ENCODE results near the gene IFITM2. TPM values are rescaled to one million over a fixed set of nuclear protein-coding genes. Genes with fewer than 3 reads are reported as not detected.

The IFITM2 gene
- total and polyA plus RNA-seq, 2 of the 13 experiments (the other 11 are each of a cell fraction or from before 2014, with no cell fraction given) = 13.8 to 267 TPM

DNA sequence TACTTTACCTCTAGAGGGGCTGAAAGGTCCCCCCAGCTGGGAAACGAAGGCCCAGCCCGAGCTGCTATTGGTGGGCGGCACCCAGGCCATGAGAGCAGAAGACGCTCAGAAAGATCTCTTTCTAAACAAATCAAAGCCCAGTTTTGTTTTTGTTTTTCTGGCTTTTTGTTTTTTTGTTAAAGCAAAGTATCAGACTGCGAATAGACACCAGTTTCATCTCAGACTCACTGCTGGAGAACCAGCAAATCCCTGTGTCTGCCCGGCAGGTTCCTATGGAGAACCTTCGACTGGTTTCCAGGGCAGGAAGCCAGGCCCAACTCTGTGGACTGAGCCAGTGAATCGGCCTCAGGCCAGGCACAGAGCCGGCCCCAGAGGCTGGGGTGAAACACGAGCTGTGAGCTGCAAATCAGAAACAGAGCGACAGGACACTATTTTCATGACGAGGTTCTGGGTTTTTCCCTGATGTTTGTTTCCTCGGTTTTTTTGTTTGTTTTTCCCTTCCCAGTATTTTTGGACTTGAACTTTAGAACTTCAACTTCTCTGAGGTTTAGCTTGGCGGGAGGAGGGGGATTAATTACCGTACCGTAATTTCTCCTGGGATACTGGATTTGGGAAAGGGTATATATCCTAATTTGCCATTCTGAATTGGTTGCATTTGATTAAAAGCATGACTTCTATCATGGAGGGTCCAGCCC is 45.7 kb downstream of the IFITM2 start (continued):
- TF ChIP-seq SNAI1 (CRISPR knock-in tag; IDR thresholded peaks at IDR 0.05; ENCODE audit: borderline replicate concordance) (peak; percentile 61; the same call in 1 of the 2 replicates), ZNF530 (CRISPR knock-in tag; IDR thresholded peaks at IDR 0.05; ENCODE audit: low read depth) (no peak), DBP (CRISPR knock-in tag; IDR thresholded peaks at IDR 0.05; ENCODE audit: not compliant biosample characterization) (no peak), ZNF547 (CRISPR knock-in tag; IDR thresholded peaks at IDR 0.05) (no peak), ZNF253 (CRISPR knock-in tag; IDR thresholded peaks at IDR 0.05; ENCODE audit: borderline replicate concordance) (0 out of 2 replicates have a peak, but pooled peaks have one; percentile 71), RNF2 (conservative IDR thresholded peaks at IDR 0.05; ENCODE audit: low read depth) (peak; percentile 62; the same call in 1 of the 2 replicates), AGO2 (optimal IDR thresholded peaks at IDR 0.05; ENCODE audit: low read depth, low read length) (no peak), ZNF788 (CRISPR knock-in tag; IDR thresholded peaks at IDR 0.05; ENCODE audit: borderline replicate concordance) (no peak; the same call in 1 of the 2 replicates), ZKSCAN5 (CRISPR knock-in tag; IDR thresholded peaks at IDR 0.05) (no peak), BCL6 (CRISPR knock-in tag; IDR thresholded peaks at IDR 0.05) (peak; percentile 83), ZNF883 (CRISPR knock-in tag; IDR thresholded peaks at IDR 0.05; ENCODE audit: not compliant biosample characterization) (no peak), ZNF598 (CRISPR knock-in tag; IDR thresholded peaks at IDR 0.05; ENCODE audit: borderline replicate concordance) (no peak), CENPX (CRISPR knock-in tag; IDR thresholded peaks at IDR 0.05) (no peak)
- TF ChIP-seq, protein P1, sequence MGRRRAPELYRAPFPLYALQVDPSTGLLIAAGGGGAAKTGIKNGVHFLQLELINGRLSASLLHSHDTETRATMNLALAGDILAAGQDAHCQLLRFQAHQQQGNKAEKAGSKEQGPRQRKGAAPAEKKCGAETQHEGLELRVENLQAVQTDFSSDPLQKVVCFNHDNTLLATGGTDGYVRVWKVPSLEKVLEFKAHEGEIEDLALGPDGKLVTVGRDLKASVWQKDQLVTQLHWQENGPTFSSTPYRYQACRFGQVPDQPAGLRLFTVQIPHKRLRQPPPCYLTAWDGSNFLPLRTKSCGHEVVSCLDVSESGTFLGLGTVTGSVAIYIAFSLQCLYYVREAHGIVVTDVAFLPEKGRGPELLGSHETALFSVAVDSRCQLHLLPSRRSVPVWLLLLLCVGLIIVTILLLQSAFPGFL (CRISPR knock-in tag; IDR thresholded peaks at IDR 0.05) = no peak
- TF ChIP-seq, protein P2, sequence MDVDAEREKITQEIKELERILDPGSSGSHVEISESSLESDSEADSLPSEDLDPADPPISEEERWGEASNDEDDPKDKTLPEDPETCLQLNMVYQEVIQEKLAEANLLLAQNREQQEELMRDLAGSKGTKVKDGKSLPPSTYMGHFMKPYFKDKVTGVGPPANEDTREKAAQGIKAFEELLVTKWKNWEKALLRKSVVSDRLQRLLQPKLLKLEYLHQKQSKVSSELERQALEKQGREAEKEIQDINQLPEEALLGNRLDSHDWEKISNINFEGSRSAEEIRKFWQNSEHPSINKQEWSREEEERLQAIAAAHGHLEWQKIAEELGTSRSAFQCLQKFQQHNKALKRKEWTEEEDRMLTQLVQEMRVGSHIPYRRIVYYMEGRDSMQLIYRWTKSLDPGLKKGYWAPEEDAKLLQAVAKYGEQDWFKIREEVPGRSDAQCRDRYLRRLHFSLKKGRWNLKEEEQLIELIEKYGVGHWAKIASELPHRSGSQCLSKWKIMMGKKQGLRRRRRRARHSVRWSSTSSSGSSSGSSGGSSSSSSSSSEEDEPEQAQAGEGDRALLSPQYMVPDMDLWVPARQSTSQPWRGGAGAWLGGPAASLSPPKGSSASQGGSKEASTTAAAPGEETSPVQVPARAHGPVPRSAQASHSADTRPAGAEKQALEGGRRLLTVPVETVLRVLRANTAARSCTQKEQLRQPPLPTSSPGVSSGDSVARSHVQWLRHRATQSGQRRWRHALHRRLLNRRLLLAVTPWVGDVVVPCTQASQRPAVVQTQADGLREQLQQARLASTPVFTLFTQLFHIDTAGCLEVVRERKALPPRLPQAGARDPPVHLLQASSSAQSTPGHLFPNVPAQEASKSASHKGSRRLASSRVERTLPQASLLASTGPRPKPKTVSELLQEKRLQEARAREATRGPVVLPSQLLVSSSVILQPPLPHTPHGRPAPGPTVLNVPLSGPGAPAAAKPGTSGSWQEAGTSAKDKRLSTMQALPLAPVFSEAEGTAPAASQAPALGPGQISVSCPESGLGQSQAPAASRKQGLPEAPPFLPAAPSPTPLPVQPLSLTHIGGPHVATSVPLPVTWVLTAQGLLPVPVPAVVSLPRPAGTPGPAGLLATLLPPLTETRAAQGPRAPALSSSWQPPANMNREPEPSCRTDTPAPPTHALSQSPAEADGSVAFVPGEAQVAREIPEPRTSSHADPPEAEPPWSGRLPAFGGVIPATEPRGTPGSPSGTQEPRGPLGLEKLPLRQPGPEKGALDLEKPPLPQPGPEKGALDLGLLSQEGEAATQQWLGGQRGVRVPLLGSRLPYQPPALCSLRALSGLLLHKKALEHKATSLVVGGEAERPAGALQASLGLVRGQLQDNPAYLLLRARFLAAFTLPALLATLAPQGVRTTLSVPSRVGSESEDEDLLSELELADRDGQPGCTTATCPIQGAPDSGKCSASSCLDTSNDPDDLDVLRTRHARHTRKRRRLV (CRISPR knock-in tag; IDR thresholded peaks at IDR 0.05) = peak; percentile 65; the same call in 1 of the 2 replicates

Measured in HepG2 (cell line).